OCI-LY3 (cell line): Measurements from ENCODE around the gene TBC1D4.
A peak's percentile ranks its signal among the peaks of the same experiment; 100 is the strongest.

ENCODE experiments used
- H2AFZ ChIP-seq: fragments of 200-600, 300-600 bp; shearing (Covaris generic); 2 replicates; pipeline ENCODE4 v1.6.0; 2014; ENCODE audit warnings: antibody characterized with exemption, low read depth, low read length
- H3K27ac ChIP-seq: fragments of 200-600, 300-600 bp; sonication (generic); 2 replicates; pipeline ENCODE4 v1.5.1; 2014; ENCODE audit warnings: mild to moderate bottlenecking, low read length, moderate library complexity, mixed read lengths
- H3K27me3 ChIP-seq: fragments of 200-600, 300-600 bp; sonication (generic); 2 replicates; pipeline ENCODE4 v1.6.1; 2014; ENCODE audit warnings: low read depth, low read length, mixed read lengths
- H3K36me3 ChIP-seq: fragments of 200-600, 300-600 bp; sonication (generic); replicated peaks from 2 replicates; pipeline ENCODE3; 2014; ENCODE audit warnings: low read depth, low read length, mixed read lengths
- H3K4me1 ChIP-seq: fragments of 300-600, 200-600 bp; sonication (generic); 2 replicates; pipeline ENCODE4 v1.6.1; 2014; ENCODE audit warnings: low read length, mixed read lengths
- H3K4me2 ChIP-seq: fragments of 200-600, 300-600 bp; sonication (generic); 2 replicates; pipeline ENCODE4 v1.6.1; 2014; ENCODE audit warnings: low read length, mixed read lengths
- H3K4me3 ChIP-seq: fragments of 300-600, 200-600 bp; sonication (generic); 2 replicates; pipeline ENCODE4 v1.5.1; 2014; ENCODE audit warnings: antibody characterized with exemption, mild to moderate bottlenecking, low read length, moderate library complexity
- H3K79me2 ChIP-seq: fragments of 300-600, 200-600 bp; shearing (Covaris generic); 2 replicates; pipeline ENCODE4 v1.6.1; 2014; ENCODE audit warnings: mild to moderate bottlenecking, low read length, mixed read lengths
- H3K9ac ChIP-seq: fragments of 300-600, 200-600 bp; shearing (Covaris generic); 2 replicates; pipeline ENCODE4 v1.6.0; 2014; ENCODE audit warnings: mild to moderate bottlenecking, low read length, moderate library complexity
- H3K9me3 ChIP-seq: fragments of 200-600, 300-600 bp; shearing (Covaris generic); 2 replicates; pipeline ENCODE4 v1.6.1; 2014; ENCODE audit warnings: low read length, mixed read lengths; ENCODE audit not compliant: insufficient read depth
- H4K20me1 ChIP-seq: fragments of 200-600, 300-600 bp; sonication (generic); 2 replicates; pipeline ENCODE4 v1.6.1; 2016; ENCODE audit warnings: low read length, mixed read lengths; ENCODE audit not compliant: insufficient read depth
- EZH2phosphoT487 ChIP-seq: fragments of 200-600 bp; shearing (Covaris generic); IDR thresholded peaks from 2 replicates; pipeline ENCODE4 v1.6.1; 2018; ENCODE audit warnings: antibody characterized with exemption, mixed run types, low read depth
- TF ChIP-seq, protein P1 (sequence below): fragments of 200-600, 300-600 bp; sonication (generic); IDR thresholded peaks from 2 replicates; pipeline ENCODE4 v1.5.1; 2014; ENCODE audit warnings: antibody characterized with exemption, low read length, low read depth

Gene TBC1D4

DNA sequence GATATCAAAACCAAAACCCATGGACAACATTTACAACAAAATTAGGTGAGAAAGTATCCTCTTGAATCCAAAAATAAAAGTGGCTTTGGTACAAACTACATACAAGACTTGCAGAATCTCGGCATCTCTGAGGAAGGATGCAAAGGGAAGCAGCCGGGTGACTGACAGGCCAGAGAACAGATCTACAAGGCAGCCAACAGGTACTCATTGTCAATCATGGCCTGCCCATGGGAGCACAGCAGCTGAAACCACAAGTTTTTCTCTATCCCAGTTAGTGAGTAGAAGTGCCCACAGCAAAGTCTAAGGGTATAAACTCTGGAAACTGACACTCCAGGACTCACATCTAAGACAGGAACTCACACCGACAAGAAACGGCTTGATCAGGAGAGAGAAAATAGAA is 74.5 kb downstream of the TBC1D4 start:
- H3K4me2 ChIP-seq = no peak overlapping the region
- H3K27me3 ChIP-seq = no peaks in the 10 kb centered on the region
- H3K36me3 ChIP-seq = no peaks in the 10 kb centered on the region
- H3K9ac ChIP-seq = no peak overlapping the region
- no peak overlapping the region for H2AFZ ChIP-seq
- H3K4me3 ChIP-seq = no peak overlapping the region
- H4K20me1 ChIP-seq = no peaks in the 10 kb centered on the region
- H3K27ac ChIP-seq = no peak overlapping the region
- no peak for TF ChIP-seq EZH2phosphoT487
- TF ChIP-seq, protein P1, sequence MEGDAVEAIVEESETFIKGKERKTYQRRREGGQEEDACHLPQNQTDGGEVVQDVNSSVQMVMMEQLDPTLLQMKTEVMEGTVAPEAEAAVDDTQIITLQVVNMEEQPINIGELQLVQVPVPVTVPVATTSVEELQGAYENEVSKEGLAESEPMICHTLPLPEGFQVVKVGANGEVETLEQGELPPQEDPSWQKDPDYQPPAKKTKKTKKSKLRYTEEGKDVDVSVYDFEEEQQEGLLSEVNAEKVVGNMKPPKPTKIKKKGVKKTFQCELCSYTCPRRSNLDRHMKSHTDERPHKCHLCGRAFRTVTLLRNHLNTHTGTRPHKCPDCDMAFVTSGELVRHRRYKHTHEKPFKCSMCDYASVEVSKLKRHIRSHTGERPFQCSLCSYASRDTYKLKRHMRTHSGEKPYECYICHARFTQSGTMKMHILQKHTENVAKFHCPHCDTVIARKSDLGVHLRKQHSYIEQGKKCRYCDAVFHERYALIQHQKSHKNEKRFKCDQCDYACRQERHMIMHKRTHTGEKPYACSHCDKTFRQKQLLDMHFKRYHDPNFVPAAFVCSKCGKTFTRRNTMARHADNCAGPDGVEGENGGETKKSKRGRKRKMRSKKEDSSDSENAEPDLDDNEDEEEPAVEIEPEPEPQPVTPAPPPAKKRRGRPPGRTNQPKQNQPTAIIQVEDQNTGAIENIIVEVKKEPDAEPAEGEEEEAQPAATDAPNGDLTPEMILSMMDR = no peak
- H3K9me3 ChIP-seq = no peaks in the 10 kb centered on the region
- peaks cover 15% of the 10 kb centered on the region for H3K4me1 ChIP-seq
- H3K79me2 ChIP-seq = no peaks in the 10 kb centered on the region

DNA sequence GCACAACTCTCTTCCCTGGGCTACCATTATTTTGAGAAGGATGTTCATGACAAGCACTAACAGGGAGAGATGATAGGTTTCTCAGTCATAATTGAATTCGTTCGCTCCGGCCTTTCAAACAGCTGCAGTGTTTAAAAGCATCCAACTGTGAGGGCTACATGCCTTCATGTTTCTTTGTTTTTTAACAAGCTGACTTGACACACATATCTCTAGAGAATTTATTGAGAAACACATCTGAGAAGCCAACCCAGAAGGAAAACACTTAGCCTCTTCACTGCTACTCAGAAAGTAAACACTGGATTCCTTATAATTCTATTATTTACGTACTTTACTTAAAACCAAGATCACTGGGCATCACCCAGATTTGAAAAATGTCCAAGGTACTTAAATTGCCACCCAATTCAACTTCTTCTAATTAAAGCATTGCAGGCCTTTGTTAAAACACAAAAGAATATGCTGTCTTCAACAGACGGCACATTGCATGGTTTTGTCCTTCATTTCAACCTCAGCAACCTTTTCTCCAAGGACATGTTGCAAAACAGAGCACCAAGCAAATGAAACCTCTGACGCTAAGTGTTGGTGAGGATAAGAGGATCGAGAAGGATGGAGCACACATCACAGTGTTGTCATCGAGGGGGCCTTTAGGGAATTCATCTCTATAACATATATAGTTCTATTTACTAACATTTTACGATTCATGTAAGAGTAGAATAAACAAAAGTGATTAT is 75.8 kb downstream of the TBC1D4 start:
- Histone ChIP-seq H2AFZ (no peak overlapping the region), H3K27me3 (no peaks in the 10 kb centered on the region), H3K9ac (no peak overlapping the region), H3K27ac (no peak overlapping the region), H3K9me3 (no peaks in the 10 kb centered on the region), H3K4me3 (no peak overlapping the region), H3K36me3 (no peaks in the 10 kb centered on the region), H4K20me1 (no peaks in the 10 kb centered on the region), H3K4me1 (peaks cover 22% of the 10 kb centered on the region), H3K4me2 (no peak overlapping the region), H3K79me2 (no peaks in the 10 kb centered on the region)
- no peak for TF ChIP-seq EZH2phosphoT487
- TF ChIP-seq, protein P1 = no peak

DNA sequence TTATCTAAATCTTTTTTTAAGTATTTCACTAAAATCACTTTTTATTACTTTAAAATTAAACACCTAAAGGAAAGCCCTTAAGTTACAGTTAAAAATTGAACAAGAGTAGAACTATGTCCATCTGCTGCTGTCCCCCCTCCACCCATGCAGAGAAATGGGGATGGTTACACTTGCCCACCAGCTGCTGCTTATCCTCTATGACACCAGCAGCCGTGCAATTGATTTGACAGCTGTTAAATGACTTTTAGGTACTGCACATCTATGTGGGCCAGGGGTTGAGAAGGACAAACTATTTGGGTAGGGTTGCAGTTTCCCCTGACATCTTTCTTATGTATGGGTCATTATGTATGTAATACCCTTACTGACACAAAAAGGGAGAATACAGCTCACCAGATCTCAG is 77.2 kb downstream of the TBC1D4 start:
- peaks cover 28% of the 10 kb centered on the region for H3K4me1 ChIP-seq
- H3K4me2 ChIP-seq = no peak overlapping the region
- no peak overlapping the region for H3K4me3 ChIP-seq
- H4K20me1 ChIP-seq = no peaks in the 10 kb centered on the region
- no peak overlapping the region for H3K27ac ChIP-seq
- no peak for TF ChIP-seq EZH2phosphoT487
- TF ChIP-seq, protein P1 = no peak
- no peak overlapping the region for H2AFZ ChIP-seq
- H3K9me3 ChIP-seq = no peaks in the 10 kb centered on the region
- no peaks in the 10 kb centered on the region for H3K79me2 ChIP-seq
- H3K9ac ChIP-seq = no peak overlapping the region
- peaks cover 1% of the 10 kb centered on the region for H3K36me3 ChIP-seq
- H3K27me3 ChIP-seq = no peaks in the 10 kb centered on the region

DNA sequence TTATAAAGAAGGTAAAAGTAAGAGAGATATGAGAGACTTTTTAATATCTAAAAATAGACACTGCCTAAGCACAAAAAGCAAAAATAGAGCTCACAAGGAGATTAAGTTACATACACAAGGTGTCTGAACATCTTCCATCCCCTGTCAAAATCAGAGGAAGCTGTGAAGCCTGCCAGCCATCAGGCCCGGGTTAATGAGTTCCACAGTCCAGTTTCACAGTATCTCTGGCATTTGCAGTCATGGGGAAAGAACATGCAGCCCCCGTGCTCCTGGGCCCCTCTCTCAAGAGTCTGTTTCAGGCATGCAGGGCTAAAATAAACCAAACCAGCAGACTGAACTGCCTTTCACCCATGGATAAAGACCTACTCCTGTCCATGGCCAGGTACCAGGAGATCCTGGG is 79.2 kb downstream of the TBC1D4 start:
- H2AFZ ChIP-seq = 0 out of 2 replicates have a peak overlapping the region, but pooled peaks have one; percentile 42
- peak overlapping the region; percentile 25 for H3K4me3 ChIP-seq
- H3K4me2 ChIP-seq = peak overlapping the region; percentile 70
- no peaks in the 10 kb centered on the region for H3K27me3 ChIP-seq
- no peak for TF ChIP-seq EZH2phosphoT487
- TF ChIP-seq, protein P1 = no peak
- H3K9ac ChIP-seq = no peak overlapping the region
- H3K9me3 ChIP-seq = peaks cover 10% of the 10 kb centered on the region
- H3K4me1 ChIP-seq = peaks cover 22% of the 10 kb centered on the region
- no peaks in the 10 kb centered on the region for H3K79me2 ChIP-seq
- peaks cover 5% of the 10 kb centered on the region for H3K36me3 ChIP-seq
- no peaks in the 10 kb centered on the region for H4K20me1 ChIP-seq
- H3K27ac ChIP-seq = no peak overlapping the region
